Retina (tissue), 1 donor: ENCODE results near the gene LRRIQ1.
A peak's percentile ranks its signal among the peaks of the same experiment; 100 is the strongest.

Experiments used
- DNase-seq: peaks from one replicate; pipeline ENCODE4 v3.0.0-alpha.2; 2016

The LRRIQ1 gene

DNA sequence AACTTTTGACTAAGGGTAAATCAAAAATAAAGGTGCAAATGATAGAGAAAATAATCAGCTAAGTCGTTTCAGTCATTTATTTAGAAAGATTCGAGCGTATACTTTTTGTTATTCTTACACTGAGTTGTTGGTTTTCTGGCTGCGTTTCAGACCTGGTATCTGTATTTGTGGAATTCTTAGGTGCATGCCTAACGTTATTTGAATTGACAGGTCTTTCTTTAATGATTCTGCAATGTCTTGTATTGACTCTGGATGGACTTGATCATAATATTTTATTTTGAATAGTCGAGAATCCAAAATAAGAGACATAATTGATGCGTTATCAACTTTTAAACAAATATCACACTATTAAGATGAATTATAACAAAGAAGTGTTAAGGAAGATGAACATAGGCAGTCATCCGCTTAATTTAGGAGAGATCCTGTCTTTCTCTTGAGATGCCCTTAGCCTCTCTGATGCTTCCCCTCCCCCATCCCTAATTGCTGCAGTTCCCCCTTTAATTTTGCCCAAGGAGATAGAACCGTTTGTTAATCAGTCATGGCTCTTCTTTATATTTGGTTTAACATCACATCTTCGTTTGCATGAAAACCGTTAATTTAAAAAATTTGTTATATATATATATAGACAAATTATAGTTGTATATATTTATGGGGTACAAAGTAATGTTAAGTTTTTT lies 245.6 kb downstream of the LRRIQ1 start:
- peak; percentile 34 for DNase-seq

GRCh38 chr12:85283560-85283959 lies 247.4 kb downstream of the LRRIQ1 start:
- no peak for DNase-seq
